ENCODE measurements around the gene MAP4K2. TPM values are rescaled to one million over a fixed set of nuclear protein-coding genes. Genes with fewer than 3 reads are reported as not detected.
"Not testable (repeated sequence)": the region's sequence is repeated elsewhere in the genome, so short reads cannot be mapped to it uniquely, and the experiment has no call there.

Gene MAP4K2
- polyA plus RNA-seq (ENCODE audit: insufficient read length in 10 of 10), result 10 to 100 TPM in 8 of 10 donors, 1 to 10 TPM in 2; 8.2 to 19.4 (median 11.7) TPM
- long read RNA-seq, donor 1, full-length matches to known transcripts, result 1 of 1 reads
- long read RNA-seq, donor 1, partial matches to known transcripts, result 0 of 1 reads
- long read RNA-seq, donor 1, other reads (novel, unspliced or antisense), result 0 of 1 reads
- long read RNA-seq, donor 2, result 0 reads
- long read RNA-seq, donor 3, result 0 reads
- long read RNA-seq, donor 4, full-length matches to known transcripts, result 1 of 1 reads
- long read RNA-seq, donor 4, partial matches to known transcripts, result 0 of 1 reads
- long read RNA-seq, donor 4, other reads (novel, unspliced or antisense), result 0 of 1 reads
- long read RNA-seq, donor 5, result 0 reads
- long read RNA-seq, donor 6, result 0 reads
- long read RNA-seq, donor 7, result 0 reads
- long read RNA-seq, donor 8, result 0 reads
- long read RNA-seq, donor 9, result 0 reads

DNA sequence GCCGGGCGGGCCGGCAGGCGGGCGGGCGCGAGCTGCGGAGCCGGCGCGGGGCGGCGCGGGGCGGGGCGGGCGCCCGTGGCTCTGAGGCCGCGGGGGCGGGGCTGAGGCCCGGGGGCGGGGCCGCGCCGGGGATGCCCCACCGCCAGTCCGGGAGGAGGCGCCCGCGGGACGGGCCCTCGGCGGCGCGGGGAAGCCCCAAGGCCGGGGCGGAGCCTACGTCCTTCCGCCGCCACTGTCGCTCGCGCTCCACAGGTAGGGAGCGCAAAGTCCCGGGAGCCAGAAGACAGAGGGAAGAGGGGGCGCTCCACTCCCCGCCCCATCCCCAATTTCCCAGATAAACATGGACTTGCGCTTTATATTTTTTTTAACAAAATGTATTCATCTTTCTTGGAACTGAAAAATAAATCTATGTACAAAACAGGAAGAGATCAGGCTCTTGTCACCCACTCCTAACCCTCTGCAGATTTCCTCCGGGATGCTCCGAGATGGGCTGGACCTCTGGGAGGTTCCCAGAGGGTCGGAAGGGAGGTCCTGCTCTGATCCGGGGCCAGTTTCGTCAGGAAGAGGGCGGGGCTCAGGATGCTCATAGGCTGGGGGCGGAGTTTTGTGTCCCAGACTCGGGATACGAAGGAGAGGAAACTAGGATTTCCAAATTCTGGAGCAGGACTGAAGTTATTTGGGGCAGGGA lies at the start of gene MAP4K2:
TSS of gene MAP4K2 (minus strand) at position 57 of the 688 bp plus-strand sequence. CDS start 65 bp downstream, outside the sequence.
- DNase-seq, result peak; percentile 79 to 93 (median 87)

DNA sequence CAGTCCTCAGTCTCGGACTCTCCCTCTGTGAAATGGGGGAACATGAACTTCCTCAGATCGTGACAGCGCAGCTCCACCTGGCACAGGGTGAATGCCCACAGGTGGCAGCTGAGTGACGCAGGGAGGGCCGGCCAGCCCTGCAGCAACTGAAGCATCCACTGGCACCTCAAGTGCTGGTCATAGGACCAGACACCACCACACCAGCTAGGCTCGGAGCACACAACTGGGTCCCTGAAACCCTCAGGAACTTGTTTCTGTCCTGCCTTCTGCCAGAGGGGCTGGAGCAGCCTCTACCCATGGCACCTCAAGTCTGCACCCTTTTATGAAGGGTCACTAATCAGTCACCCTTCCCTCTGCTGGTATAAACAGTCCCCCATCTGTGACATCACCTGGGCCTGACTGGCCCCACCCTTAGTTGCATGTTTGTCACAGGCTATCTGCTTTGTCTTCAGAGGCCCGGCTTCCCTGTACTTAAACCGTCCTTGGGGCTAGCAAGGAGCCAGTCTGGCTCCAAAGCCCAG lies 48.9 kb upstream of the MAP4K2 start:
- no peak for DNase-seq

GRCh38 chr11:64850979-64851567 lies 48.1 kb upstream of the MAP4K2 start:
- DNase-seq, result peak in 1 of 3 donors; percentile 41

GRCh38 chr11:64849598-64850356 lies 46.8 kb upstream of the MAP4K2 start:
- peak in 1 of 3 donors; percentile 44 for DNase-seq

DNA sequence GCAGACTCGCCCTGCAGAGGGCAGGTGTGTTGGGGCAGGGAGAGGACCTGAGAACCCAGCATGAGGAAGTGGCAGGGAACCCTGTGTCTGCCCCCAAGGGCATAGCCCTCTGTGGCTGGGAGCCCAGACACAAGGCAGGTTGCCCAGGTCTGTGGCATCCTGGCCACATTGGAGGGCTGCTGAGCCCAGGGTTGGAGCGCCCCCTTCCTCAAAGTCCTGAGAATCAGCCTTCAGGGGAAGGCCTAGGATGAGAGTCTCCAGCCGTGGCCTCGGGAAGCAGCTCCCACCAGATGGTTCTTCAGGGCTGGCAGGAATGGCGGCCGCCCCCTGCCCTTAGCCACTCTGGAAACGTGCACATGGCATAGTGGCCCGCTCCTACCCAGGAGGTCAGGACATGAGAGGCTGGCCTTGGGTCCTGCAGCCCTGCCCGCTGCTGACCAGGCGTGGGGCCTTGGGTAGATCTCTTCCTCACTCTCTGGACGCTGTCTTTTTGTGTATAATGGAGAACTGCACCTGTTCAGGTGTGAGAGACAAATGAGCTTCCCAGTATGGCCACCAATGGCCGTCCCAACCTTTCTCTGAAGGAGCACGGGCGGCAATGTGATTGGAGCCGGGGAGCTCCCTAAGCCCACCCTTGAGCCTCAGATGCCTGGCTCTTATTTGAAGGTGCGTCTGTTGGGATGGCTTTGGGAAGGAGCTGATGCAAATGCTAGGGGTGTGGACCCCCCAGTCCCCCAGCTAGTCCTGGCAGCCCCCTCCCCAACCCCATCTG lies 46.0 kb upstream of the MAP4K2 start:
- no peak for DNase-seq

DNA sequence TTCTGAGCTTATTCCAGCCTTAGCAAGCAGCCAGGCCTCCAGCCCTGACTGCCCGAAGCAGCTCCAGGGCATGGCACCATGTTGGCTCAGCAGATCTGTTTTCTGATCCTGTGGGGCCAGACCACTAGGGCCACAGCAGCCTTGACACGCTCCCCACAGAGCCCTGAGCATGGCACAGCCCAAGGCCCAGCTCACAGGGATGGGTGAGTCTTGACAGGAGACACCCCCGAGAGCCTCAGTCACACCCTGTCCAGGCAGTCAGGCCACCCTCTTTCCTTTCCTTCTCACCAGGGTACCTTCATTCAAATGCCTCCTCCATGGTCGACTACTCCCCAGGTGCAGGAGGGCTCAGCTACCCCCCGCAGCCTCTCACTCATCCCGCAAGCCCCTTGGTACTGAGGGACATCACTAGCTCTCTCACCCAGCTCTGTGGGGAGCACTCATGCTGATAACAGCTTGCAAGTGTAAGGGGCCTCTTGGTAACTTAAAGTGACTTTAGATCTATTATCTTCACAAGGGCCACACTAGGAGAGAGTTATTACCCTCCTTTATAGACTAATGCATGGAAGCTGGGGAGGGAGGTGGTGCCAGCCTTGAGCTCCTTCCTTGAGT lies 45.3 kb upstream of the MAP4K2 start:
- no peak for DNase-seq

GRCh38 chr11:64846998-64847666 lies 44.1 kb upstream of the MAP4K2 start:
- peak; percentile 86 to 94 (median 91) for DNase-seq

- not testable (repeated sequence) for DNase-seq
Measured at GRCh38 chr11:64845776-64846129, 42.7 kb upstream of the MAP4K2 start.

DNA sequence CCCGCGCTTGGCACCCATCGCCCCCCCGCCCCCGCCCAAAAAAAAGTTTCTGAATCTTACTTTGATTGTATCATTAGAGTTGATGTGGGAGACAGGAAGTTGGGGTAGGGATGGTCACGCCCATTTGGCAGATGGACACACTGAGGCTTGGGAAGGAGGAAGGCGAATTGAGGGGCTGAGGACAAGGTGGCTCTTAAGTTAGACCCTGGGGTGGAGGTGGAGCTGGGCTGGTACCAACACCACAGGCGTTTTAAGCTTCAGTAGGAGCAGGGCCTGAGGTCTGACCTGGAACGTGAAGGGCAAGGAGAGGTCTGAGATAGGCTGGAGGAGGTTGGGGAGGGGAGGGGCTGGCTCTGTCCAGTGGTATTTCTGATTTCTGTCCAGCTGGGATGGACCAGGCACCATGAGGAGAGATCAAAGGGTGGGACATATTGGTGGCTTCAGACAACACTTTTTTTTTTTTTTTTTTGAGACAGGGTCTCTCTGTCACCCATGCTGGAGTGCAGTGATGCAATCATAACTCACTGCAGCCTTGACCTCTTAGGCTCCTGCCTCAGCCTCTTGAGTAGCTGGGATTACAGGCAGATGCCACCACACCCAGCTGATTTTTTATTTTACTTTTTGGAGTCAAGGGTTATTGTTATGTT lies 42.2 kb upstream of the MAP4K2 start:
- DNase-seq, result no peak

- peak in 2 of 3 donors; percentile 65 to 86 for DNase-seq
Measured at GRCh38 chr11:64844330-64845128, 41.5 kb upstream of the MAP4K2 start, which contains the start of gene CDC42BPG. Gene CDC42BPG, minus strand, starts transcription at chr11:64844653. Its CDS starts 84 bp downstream, at chr11:64844569.

DNA sequence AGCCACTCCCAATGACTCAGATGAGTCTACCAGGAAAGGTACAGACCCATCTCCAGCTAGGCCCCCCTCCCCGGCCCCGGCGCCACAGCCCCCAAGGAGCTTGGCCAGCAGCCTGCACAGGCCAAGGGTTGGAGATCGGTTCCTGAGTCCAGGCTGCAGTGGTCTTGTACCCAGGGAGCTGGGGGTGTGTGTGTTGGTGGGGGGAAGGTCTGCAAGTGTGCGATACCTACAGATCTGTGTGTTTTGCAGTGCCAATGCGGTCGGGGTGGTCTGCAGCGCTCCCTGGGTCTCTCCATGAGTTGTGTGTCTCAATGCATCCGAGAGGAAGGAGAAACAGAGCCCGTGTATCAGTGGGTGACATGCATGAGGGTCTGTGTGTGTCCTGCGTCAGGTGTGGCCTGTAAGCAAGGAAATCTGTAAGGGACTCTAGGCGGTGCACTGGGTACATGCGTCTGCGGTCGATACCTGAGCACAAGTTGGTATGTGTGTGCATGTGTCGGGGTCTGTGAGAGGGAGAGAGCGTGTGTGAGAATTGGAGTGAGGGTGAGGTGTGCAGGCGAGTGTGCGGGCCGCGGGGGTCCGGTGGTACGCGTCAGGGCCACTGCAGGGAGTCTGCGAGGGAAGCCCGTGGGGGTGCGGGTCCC lies 40.8 kb upstream of the MAP4K2 start:
- DNase-seq, result no peak

GRCh38 chr11:64842851-64843685 lies 40.1 kb upstream of the MAP4K2 start:
- no peak for DNase-seq

- DNase-seq, result no peak
Measured at GRCh38 chr11:64842366-64842759, 39.3 kb upstream of the MAP4K2 start.

DNA sequence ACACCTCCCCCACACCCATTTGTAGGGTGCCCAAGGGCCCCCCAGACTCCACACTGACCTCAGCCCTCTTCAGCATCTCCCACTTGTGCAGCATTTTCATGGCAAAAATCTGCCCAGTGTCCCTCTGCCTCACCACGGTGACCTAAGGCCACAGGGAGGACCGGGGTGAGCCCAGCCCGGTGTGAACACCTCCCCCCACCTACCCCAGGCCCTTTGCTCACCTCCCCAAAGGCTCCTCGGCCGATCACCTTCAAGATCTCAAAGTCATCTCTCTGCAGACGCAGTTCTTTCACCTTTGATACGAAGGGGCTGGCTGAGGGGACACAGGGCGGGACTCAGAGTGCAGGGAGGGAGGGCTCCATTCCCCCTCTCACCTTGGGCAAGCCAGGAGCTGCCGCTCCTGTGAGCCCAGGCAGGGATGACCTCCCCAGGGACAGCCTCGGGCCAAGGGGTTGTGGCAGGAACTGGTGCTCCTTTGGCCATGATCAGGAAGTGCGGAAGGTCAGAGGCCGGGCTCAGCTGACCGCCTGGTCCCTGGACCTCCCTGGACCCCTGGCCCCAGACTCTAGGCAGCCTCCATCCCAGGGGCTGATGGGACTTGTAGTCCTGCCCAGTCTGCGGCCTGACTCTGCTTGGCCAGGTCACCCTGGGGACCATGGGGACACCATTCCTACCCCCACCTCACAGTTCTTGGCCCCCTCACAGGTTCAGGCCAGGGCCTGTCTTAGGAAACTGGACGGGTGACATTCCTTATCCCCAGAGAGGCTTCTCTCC lies 38.8 kb upstream of the MAP4K2 start:
- DNase-seq, result no peak

DNA sequence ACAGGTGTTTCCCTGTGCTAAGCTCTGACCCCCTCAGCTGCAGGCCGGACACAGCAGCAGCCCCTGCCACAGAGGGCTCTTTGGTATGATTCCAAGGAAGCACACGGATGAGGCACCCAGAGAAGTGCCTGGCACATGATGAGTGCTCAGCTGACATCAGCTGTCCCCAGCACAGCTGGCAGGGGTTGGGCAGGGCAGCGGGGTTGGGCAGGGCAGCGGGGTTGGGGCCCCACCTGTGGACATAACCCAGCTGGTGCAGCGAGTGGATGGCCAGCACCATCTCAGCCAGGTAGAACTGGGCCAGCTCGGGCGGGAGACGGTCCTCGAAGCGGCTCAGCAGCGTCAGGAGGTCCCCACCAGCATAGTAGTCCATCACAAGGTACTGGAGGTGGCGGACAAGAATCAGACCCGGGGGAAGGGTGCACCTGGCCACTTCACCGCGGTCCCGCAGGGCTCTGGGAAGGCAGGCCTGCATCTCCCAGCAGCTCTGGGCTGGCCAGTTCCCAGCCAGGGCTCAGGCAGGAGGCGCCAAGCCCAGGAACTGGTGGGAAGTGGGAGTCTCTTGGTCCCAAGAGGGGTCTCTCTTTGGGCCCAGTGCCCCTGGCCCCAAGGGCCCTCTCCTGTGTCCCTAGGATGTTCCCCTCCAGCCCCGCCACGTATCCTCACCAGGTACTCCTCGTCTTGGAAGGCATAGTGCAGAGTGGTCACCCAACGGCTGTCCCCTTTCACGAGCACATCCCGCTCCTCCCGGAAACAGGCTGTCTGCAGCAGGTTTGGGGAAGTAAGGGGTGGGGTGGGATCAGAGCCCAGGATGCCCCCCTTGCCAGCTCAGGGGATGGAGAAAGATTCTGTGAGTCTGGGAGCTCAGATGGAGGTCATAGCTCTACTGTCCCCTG lies 37.1 kb upstream of the MAP4K2 start:
- DNase-seq, result no peak
